Spleen (tissue), 7 donors: ENCODE results near the gene SLC26A8.

Source experiments
- POLR2A ChIP-seq, 3 donors: fragments of 450-650 bp; IDR thresholded peaks; one replicate each; pipeline ENCODE4 v1.5.1; 2017; ENCODE audit warnings: antibody characterized with exemption in 3 of 3, mild to moderate bottlenecking in 1 of 3
- POLR2AphosphoS5 ChIP-seq, 3 donors: sonication (generic); formaldehyde crosslinking; IDR thresholded peaks; one replicate each; pipeline ENCODE4 v1.5.1; 2017; ENCODE audit warnings: antibody characterized with exemption in 3 of 3
- TF ChIP-seq, protein P1 (sequence below), 11 experiments: fragments of 200-600 bp in 7 of 11; fragments of 450-650 bp in 4 of 11; sonication (generic) in 4 of 11; IDR thresholded peaks in 8 of 11; conservative IDR thresholded peaks in 3 of 11; 1 replicate in 7 of 11; 2 replicates in 4 of 11; pipeline versions ENCODE4 v1.4.0 to v1.8.0; 2016 to 2021; ENCODE audit warnings: antibody characterized with exemption in 11 of 11, inconsistent platforms in 4 of 11, mild to moderate bottlenecking in 1 of 11
- donor health status: DM: no; HTN: no; CAD: no; lungs with moderate emphysema.
- donor health status: DM: no; HTN: no; CAD: no.
- donor health status: DM: no; HTN: no; CAD: no.

DNA sequence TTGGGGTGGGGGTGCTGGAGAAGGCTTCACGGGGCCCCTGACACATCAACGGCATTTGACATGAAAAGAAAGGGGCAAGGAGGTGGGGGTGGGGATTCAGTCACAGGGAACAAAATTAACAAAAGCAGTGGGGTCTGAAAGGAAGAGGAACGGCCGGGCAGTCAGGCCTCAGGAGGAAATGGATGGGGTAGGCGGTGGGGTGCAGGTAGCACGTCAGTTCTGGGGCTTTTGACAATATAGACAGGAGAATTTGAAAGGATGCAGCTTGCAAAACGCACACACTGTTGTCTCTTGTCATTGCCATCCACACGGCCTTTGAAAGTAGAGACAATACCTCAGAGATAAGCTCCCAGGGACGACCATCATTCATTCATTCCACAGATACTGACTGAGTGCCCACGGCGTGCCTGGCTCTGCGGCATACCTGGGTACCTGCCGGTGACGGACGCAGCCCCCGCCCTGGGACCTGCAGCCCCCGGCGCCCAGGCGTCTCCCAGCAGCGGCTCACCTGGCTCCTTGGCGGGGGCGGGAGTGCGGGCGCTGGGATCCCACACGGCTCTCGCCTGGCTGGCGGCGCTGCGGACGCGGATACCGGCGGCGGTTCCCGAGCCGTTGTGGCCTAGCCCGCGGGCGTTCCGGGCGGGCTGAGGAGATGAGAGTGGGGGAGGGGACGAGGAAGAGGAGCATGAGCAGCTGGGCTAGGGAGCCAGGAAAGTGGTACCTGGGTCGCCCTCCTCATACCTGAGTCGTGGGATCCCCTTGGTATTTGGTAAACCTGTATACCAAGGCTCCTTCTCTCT, at the start of gene SLC26A8:
- TF ChIP-seq POLR2A (IDR thresholded peaks at IDR 0.05) = no peak
- TF ChIP-seq, protein P1, sequence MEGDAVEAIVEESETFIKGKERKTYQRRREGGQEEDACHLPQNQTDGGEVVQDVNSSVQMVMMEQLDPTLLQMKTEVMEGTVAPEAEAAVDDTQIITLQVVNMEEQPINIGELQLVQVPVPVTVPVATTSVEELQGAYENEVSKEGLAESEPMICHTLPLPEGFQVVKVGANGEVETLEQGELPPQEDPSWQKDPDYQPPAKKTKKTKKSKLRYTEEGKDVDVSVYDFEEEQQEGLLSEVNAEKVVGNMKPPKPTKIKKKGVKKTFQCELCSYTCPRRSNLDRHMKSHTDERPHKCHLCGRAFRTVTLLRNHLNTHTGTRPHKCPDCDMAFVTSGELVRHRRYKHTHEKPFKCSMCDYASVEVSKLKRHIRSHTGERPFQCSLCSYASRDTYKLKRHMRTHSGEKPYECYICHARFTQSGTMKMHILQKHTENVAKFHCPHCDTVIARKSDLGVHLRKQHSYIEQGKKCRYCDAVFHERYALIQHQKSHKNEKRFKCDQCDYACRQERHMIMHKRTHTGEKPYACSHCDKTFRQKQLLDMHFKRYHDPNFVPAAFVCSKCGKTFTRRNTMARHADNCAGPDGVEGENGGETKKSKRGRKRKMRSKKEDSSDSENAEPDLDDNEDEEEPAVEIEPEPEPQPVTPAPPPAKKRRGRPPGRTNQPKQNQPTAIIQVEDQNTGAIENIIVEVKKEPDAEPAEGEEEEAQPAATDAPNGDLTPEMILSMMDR (IDR thresholded peaks at IDR 0.05 in 8 of 11, conservative IDR thresholded peaks at IDR 0.05 in 3 of 11) = no peak
- TF ChIP-seq POLR2AphosphoS5 (IDR thresholded peaks at IDR 0.05) = no peak
